ENCODE measurements around the gene IRF4.
A peak's percentile ranks its signal among the peaks of the same experiment; 100 is the strongest.

The IRF4 gene

DNA sequence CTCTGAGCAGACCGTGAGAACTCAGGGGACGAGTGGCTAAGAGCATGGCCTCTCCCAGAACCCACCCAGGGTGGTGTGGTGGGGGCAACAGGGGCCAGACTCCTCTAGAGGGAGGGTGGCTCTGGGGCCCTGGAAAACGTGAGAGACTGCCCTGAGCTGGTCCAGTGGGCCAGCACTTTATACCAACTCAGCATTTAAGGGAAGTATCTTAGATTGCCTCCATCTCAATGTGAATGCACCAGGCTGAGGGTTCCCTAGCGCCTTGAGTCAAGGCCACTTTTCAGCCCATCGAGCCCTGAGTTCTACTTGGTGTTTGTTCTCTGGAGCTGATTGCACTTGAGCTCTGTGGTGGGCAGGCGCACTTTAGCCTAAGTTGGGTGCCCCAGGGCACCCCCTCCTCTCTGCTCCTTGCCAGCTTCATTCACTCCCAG, 42.0 kb upstream of the IRF4 start:
- Mint-ChIP-seq H3K27ac (no peak overlapping the region), H3K4me1 (peaks cover 1% of the 10 kb centered on the region), H3K36me3 (peaks cover 19% of the 10 kb centered on the region), H3K27me3 (no peaks in the 10 kb centered on the region), H3K9me3 (peaks cover 1% of the 10 kb centered on the region), H3K4me3 (no peak overlapping the region)
- no peak for DNase-seq
- CTCF ChIA-PET: interaction anchor here (0.9 kb wide), 1 partner anchor 63 kb away, joined by 3 read pairs; no protein-coding TSS in a partner anchor

DNA sequence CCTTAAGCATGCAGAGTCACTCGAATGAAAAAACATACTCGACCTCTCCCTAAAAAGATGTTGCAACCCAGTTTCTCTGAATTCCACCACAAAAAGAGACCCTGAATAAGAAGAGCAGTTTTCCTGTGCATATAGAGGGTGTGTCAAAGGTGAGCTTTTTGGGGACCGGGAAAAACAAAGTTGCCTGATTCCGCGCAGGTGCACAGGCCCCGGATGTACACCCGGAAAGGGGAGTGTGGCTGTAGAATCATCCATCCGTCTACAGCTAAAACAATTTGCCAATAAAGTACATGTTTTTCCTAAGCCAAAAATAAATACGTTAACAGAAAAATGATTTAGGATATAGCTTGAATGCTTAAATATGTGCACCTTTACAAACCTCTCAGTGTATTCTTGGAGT, 41.2 kb upstream of the IRF4 start:
- Mint-ChIP-seq H3K36me3 (peaks cover 16% of the 10 kb centered on the region), H3K27me3 (no peaks in the 10 kb centered on the region), H3K27ac (no peak overlapping the region), H3K4me1 (no peaks in the 10 kb centered on the region), H3K9me3 (peaks cover 1% of the 10 kb centered on the region), H3K4me3 (no peak overlapping the region)
- CTCF ChIA-PET: interaction anchor here (0.7 to 0.9 kb wide), 2 partner anchors 10 to 63 kb away, joined by 3 to 4 read pairs; no protein-coding TSS in a partner anchor
- no peak for DNase-seq

DNA sequence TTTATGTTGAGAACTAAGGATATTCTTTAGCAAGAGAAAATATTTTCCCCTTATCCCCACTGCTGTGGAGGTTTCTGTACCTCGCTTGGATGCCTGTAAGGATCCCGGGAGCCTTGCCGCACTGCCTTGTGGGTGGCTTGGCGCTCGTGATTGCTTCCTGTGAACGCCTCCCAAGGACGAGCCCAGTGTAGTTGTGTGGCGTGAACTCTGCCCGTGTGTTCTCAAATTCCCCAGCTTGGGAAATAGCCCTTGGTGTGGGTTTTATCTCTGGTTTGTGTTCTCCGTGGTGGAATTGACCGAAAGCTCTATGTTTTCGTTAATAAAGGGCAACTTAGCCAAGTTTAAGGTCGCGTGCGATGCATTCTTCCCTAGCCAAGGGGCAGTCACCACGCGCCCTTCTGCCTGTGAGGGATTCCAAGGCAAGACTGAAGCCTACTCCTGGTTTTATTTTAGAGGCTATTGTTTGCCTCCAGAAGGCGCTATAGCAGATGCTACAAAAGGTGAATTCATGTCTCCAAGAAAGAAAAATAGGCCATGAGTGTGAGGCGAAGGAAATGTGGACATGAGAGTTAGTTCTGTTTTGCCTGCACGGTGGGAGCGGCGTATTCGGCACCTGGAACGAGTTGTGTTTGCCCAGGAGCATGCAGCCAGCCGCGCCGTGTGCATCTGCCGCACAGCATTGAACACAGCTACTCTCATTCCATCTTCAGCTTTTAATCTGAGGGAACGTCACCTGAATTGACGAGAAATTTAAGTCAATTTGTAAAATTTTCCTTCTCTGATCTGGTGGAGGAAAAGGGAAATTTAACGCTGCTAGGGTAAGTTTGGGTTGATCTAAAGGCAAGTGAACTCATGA, 40.3 kb upstream of the IRF4 start:
- Mint-ChIP-seq H3K4me3 (no peak overlapping the region), H3K9me3 (peaks cover 1% of the 10 kb centered on the region), H3K36me3 (peaks cover 16% of the 10 kb centered on the region), H3K4me1 (no peaks in the 10 kb centered on the region), H3K27ac (no peak overlapping the region), H3K27me3 (no peaks in the 10 kb centered on the region)
- CTCF ChIA-PET: interaction anchor here (0.6 to 1.4 kb wide), 5 partner anchors 10 to 426 kb away, joined by 3 to 4 read pairs (median 3); no protein-coding TSS in a partner anchor
- DNase-seq: no peak

DNA sequence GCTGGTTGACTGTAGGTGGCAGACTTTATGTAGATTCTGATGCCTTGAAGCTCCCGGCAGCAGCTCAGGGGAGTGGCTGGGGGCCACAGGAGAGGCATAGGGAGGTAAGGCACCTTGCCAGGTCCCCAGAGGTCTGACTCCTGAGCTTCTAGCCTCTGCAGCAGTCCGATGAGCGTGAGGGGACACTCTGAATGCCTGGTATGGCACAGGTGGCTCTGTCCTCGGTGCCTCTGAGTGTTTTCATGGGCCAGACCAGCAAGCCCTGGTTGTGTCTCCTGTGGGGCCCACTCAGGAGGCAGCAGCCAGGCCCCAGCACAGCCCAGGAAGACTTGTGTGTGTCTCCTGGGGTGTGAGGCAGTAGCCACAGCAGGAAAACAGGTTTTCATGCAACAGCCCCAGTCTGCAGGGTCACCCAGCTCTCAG, 39.7 kb upstream of the IRF4 start:
- peaks cover 13% of the 10 kb centered on the region for H3K36me3 Mint-ChIP-seq
- H3K4me3 Mint-ChIP-seq: no peak overlapping the region
- no peak for DNase-seq
- H3K4me1 Mint-ChIP-seq: no peaks in the 10 kb centered on the region
- CTCF ChIA-PET: interaction anchor here (0.7 to 1.4 kb wide), 3 partner anchors 10 to 12 kb away, joined by 3 read pairs; no protein-coding TSS in a partner anchor
- no peaks in the 10 kb centered on the region for H3K27me3 Mint-ChIP-seq
- H3K27ac Mint-ChIP-seq: no peak overlapping the region
- peaks cover 1% of the 10 kb centered on the region for H3K9me3 Mint-ChIP-seq

DNA sequence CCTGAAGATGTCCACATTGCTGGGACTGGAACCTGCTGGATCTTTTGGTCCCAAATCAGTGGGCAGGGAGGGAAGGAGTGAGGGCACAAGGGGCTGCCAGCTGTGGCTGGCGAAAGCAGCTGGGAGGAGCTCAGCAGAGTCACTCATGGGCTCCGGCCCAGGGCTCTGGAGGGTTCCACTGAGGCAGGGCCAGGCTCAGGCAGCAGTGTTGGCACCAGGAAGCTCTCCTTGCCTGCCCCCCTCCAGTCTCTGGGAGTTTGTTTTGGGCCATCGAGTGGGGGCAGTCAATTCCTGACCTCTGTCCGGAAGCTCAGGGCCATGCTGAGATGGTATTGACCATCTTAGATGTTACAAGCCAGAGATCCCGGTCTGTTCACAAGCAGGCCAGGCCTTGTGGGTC, 39.1 kb upstream of the IRF4 start:
- DNase-seq: no peak
- no peaks in the 10 kb centered on the region for H3K4me1 Mint-ChIP-seq
- CTCF ChIA-PET: interaction anchor here (1.2 to 1.4 kb wide), 2 partner anchors 10 to 13 kb away, joined by 3 read pairs; no protein-coding TSS in a partner anchor
- no peaks in the 10 kb centered on the region for H3K27me3 Mint-ChIP-seq
- no peak overlapping the region for H3K4me3 Mint-ChIP-seq
- no peak overlapping the region for H3K27ac Mint-ChIP-seq
- peaks cover 1% of the 10 kb centered on the region for H3K9me3 Mint-ChIP-seq
- H3K36me3 Mint-ChIP-seq: peaks cover 13% of the 10 kb centered on the region

DNA sequence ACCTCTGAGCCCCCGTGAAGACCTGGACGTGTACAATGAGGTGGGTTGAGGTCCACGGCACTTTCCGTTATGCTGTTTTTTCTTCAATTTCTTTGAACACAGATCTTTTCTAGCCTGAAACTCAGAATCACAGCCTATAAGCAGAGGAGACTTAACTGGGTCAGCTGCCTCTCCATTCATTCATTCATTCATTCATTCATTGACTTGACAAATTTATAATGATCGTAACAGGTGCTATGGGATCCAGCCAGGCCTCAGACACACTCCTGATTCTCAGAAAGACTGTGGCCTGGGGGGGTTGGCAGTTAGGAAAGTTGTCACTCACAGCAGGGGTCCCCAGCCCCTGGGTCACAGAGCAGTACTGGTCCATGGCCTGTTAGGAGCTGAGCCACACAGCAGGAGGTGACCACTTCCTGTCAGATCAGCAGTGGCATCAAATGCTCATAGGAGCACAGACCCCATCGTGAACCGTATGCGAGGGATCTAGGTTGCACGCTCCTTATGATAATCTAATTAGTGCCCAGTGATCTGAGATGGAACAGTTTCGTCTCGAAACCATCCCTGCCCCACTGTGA, 38.6 kb upstream of the IRF4 start:
- H3K27ac Mint-ChIP-seq: no peak overlapping the region
- peaks cover 10% of the 10 kb centered on the region for H3K36me3 Mint-ChIP-seq
- CTCF ChIA-PET: interaction anchor here (1.2 kb wide), 1 partner anchor 9 kb away, joined by 3 read pairs; no protein-coding TSS in a partner anchor
- no peaks in the 10 kb centered on the region for H3K27me3 Mint-ChIP-seq
- H3K4me3 Mint-ChIP-seq: no peak overlapping the region
- H3K4me1 Mint-ChIP-seq: no peaks in the 10 kb centered on the region
- DNase-seq: no peak
- H3K9me3 Mint-ChIP-seq: peaks cover 1% of the 10 kb centered on the region

DNA sequence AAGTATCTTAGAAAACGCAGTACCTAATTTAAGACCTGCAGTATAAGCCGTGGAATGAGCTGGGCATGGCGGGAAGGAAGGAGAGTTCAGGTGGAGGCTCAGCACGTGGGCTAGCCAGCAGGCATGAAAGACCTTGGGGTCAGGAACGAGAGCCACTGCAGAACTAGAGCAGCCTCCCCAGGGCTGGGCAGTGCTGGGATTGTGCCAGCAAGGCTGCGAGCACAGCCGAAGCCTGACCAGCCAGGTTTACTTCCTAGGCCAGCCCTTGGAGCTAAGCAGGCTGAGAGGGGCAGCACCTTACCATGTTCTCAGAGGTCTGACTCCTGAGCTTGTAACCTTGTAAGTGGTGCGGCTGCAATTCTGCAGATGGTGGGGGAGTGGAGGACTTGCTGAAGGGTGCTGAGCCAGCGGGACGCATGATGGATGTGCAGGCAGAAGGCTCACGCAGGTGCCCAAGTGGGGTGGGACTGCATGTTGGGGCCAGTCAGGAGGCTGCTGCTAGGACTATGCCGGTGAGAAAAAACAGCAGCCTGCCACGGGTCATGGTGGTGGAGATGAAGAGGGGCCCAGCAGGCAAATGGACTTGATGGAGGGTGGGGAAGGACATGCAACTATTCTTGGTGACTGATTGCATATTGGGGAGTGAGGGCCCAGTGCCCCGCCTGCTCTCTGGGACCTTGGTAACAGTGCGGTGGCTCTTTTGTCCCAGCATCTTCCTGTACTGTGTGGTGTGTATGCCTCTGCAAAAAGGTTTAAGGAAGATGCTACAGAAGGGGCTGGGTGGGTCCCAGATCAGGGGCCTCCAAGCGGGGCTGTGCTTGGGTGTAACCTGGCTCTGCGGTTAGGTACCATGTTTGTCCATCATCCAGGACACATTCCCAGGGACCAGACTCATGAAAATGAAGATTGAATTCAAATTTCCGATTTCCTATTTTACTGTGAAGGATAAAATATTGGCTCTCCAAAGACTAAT, 37.6 kb upstream of the IRF4 start:
- H3K36me3 Mint-ChIP-seq: peaks cover 7% of the 10 kb centered on the region
- H3K9me3 Mint-ChIP-seq: peaks cover 1% of the 10 kb centered on the region
- H3K4me1 Mint-ChIP-seq: peaks cover 3% of the 10 kb centered on the region
- H3K27ac Mint-ChIP-seq: no peak overlapping the region
- no peak overlapping the region for H3K4me3 Mint-ChIP-seq
- CTCF ChIA-PET: no interaction called here
- no peak for DNase-seq
- H3K27me3 Mint-ChIP-seq: no peaks in the 10 kb centered on the region

DNA sequence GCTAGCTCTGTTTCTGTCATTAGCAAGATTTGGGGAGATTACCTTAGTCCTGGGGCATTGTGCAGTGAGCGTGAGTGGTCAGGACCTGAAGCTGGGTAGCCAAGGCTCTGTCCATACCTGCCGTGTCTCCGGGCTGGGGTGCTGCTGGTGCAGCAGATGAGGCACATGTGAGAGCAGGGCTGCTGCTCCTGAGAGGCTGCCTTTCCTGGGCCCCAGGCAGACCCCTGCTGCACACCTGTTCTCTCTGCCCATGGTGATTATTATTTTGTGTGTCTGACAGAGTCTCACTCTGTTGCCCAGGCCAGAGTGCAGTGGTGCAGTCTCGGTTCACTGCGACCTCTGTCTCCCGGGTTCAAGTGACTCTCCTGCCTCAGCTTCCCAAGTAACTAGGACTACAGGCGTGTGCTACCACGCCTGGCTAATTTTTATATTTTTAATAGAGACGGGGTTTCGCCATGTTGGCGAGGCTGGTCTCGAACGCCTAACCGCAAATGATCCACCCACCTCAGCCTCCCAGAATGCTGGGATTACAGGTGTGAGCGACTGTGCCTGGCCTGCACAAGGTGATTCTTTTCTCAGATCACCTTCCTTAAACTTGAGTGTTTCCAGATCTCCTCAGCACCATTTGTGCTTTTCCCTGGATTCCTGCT, 36.8 kb upstream of the IRF4 start:
- Mint-ChIP-seq H3K4me1 (peaks cover 3% of the 10 kb centered on the region), H3K27me3 (no peaks in the 10 kb centered on the region), H3K4me3 (no peak overlapping the region), H3K27ac (no peak overlapping the region), H3K36me3 (peaks cover 5% of the 10 kb centered on the region), H3K9me3 (peaks cover 1% of the 10 kb centered on the region)
- DNase-seq: no peak
- CTCF ChIA-PET: no interaction called here

DNA sequence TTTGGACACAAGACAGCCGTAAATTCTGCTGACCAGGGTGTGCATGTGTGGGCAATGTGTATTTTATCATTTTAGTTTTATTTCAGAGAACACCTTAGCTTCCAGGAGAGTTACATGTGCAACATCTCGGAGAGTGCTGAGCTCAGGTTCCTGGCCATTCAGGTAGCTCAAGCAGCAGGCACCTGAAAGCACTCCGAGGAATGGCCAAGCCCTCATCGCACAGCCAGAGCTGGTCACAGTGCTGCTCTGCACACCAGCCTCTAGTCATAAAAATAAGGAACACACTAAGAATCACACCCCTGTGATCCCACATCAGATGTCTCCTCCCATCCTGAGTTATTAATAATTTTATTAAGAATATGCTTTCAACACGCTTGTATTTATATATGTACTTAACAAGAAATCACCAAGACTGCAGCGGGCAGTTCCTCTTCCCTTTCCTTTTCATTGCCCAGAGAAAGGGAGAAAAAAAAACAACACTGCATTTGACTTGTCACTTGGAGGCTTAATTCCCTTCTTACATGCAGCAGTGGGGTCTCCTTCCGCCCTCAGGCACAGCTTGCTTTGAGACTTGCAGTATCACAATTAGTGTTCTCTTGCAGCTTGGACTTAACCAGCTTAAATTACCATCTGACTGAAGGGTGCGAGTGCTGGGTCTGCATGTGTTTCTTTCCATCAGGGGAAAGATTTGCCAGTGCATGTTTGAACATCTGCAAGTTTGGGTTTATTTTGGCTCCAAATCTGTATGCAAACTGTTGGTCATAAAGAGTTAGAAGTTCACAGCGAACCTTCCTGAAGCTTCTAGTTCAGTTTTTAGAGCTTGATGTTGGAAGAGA, 36.0 kb upstream of the IRF4 start:
- H3K4me3 Mint-ChIP-seq: no peak overlapping the region
- H3K4me1 Mint-ChIP-seq: peaks cover 3% of the 10 kb centered on the region
- no peak for DNase-seq
- peaks cover 1% of the 10 kb centered on the region for H3K9me3 Mint-ChIP-seq
- H3K36me3 Mint-ChIP-seq: no peaks in the 10 kb centered on the region
- peak overlapping the region; percentile 58 for H3K27ac Mint-ChIP-seq
- CTCF ChIA-PET: interaction anchor here (0.8 to 0.9 kb wide), 2 partner anchors 9 to 203 kb away, joined by 3 read pairs; no protein-coding TSS in a partner anchor
- H3K27me3 Mint-ChIP-seq: no peaks in the 10 kb centered on the region

DNA sequence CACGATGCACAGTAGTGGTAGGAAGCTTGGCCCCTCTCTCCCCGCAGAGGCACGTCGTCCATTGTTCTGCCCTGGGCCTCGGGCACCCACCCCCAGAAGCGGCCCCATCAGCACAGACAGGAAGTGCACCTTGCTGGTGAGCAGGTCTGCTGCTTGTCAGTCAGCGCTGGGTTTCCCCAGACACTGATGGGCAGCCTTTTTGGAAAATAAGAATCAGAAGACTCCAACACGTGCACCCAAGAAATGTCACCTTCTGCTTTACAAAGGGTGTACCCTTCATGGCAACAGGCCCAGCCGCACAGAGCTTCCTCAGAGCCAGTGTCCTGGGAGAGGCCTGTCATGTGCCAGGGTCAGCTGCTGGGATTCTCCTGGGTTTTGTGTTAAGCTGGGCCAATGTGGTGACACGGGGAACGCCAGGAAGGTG, 34.7 kb upstream of the IRF4 start:
- Mint-ChIP-seq H3K9me3 (peaks cover 1% of the 10 kb centered on the region), H3K4me1 (peaks cover 3% of the 10 kb centered on the region), H3K36me3 (no peaks in the 10 kb centered on the region), H3K4me3 (no peak overlapping the region), H3K27me3 (no peaks in the 10 kb centered on the region), H3K27ac (no peak overlapping the region)
- CTCF ChIA-PET: interaction anchor here (0.8 kb wide), 1 partner anchor 8 kb away, joined by 3 read pairs; no protein-coding TSS in a partner anchor
- no peak for DNase-seq

DNA sequence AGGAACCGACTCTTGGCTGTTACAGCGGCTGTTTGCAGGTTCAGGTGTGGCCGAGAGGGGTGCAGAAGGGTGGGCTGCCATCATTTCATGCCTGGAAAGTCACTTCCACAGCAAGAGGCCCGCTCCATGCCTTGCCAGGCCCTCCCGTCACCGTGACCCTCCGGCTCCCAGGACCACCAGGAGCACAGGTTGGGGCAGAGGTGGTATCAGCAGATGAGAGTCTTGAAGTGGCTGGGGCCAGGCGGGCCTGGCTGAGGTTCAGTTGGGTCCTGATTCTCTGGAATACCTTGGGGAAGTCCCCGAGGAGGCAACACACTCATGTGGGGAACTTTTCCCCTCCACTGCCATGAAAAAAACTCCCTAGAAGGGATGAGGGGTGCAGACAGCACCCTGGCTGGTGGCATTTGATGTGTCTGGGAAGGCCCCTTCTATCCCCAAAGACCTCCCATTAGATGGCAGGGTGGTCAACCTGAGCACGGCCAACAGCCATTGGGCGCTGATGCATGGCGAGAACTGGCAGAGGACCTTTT, 34.2 kb upstream of the IRF4 start:
- H3K4me1 Mint-ChIP-seq: peaks cover 3% of the 10 kb centered on the region
- DNase-seq: no peak
- CTCF ChIA-PET: no interaction called here
- no peak overlapping the region for H3K27ac Mint-ChIP-seq
- no peaks in the 10 kb centered on the region for H3K27me3 Mint-ChIP-seq
- H3K36me3 Mint-ChIP-seq: no peaks in the 10 kb centered on the region
- H3K4me3 Mint-ChIP-seq: no peak overlapping the region
- no peaks in the 10 kb centered on the region for H3K9me3 Mint-ChIP-seq

DNA sequence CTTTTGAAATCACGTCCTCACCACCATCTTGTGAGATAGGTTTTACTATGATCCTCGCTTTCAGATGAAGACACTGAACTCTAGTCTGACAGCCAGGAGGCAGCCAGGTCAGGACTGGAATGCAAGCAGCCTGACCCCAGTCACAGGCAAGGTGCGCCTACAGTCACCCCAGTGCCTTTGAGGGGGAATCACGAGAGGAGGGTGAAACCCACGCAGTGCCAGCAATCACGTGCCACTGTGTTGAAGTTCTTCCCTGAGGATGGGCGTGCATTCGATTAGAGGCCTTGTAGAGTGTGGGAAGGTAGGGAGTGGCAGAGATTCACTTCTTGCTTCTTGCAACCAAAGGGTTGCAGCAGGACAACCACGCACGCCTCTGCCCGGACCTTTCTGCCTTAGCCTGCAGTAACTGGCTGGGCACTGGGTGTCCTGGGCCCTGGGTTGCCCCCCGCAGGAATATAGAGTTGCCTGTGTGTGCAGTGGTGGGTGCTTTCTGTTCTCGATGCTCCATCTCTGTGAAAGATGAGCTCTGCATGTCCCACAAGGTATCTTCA, 33.7 kb upstream of the IRF4 start:
- peaks cover 4% of the 10 kb centered on the region for H3K27me3 Mint-ChIP-seq
- peaks cover 3% of the 10 kb centered on the region for H3K4me1 Mint-ChIP-seq
- no peak for DNase-seq
- CTCF ChIA-PET: interaction anchor here (0.9 kb wide), 1 partner anchor 210 kb away, joined by 3 read pairs; no protein-coding TSS in a partner anchor
- peaks cover 2% of the 10 kb centered on the region for H3K36me3 Mint-ChIP-seq
- no peak overlapping the region for H3K4me3 Mint-ChIP-seq
- H3K9me3 Mint-ChIP-seq: peaks cover 4% of the 10 kb centered on the region
- no peak overlapping the region for H3K27ac Mint-ChIP-seq
